ENCODE results near the gene TMEM63B.
A peak's percentile ranks its signal among the peaks of the same experiment; 100 is the strongest.

TMEM63B gene

DNA sequence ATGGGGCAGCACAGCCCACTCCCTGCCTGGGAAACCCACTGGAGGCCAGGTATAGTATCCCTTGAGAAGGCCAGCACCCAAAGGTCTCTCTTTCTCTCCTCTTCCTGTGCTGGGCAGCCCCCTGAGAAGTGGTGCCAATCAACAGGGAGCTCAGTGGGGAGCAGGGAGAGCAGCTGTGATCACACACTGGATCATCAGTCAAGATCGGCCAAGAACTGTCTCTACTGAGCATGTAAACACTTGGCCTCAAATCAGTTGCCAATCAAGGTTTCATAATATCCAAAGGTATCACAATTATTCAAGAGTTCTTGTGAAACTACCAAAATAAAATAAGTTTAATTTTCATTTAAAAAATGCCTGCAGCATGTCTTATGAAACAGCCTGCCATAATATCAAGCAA, 18.9 kb upstream of the TMEM63B start:
- TF ChIP-seq SIN3A (IDR thresholded peaks at IDR 0.05; ENCODE audit: borderline replicate concordance, insufficient read depth, low read length) (no peak), POLR2AphosphoS5 (IDR thresholded peaks at IDR 0.05; ENCODE audit: low read depth, low read length) (no peak), FOXP2 (optimal IDR thresholded peaks at IDR 0.05; ENCODE audit: borderline replicate concordance, extremely low read depth, extremely low read length, insufficient read depth) (no peak), TAF1 (IDR thresholded peaks at IDR 0.05; ENCODE audit: borderline replicate concordance, insufficient read depth, low read length) (no peak)
- TF ChIP-seq, protein P1, sequence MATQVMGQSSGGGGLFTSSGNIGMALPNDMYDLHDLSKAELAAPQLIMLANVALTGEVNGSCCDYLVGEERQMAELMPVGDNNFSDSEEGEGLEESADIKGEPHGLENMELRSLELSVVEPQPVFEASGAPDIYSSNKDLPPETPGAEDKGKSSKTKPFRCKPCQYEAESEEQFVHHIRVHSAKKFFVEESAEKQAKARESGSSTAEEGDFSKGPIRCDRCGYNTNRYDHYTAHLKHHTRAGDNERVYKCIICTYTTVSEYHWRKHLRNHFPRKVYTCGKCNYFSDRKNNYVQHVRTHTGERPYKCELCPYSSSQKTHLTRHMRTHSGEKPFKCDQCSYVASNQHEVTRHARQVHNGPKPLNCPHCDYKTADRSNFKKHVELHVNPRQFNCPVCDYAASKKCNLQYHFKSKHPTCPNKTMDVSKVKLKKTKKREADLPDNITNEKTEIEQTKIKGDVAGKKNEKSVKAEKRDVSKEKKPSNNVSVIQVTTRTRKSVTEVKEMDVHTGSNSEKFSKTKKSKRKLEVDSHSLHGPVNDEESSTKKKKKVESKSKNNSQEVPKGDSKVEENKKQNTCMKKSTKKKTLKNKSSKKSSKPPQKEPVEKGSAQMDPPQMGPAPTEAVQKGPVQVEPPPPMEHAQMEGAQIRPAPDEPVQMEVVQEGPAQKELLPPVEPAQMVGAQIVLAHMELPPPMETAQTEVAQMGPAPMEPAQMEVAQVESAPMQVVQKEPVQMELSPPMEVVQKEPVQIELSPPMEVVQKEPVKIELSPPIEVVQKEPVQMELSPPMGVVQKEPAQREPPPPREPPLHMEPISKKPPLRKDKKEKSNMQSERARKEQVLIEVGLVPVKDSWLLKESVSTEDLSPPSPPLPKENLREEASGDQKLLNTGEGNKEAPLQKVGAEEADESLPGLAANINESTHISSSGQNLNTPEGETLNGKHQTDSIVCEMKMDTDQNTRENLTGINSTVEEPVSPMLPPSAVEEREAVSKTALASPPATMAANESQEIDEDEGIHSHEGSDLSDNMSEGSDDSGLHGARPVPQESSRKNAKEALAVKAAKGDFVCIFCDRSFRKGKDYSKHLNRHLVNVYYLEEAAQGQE (IDR thresholded peaks at IDR 0.05; ENCODE audit: insufficient read depth in 1 of 2, low read depth in 2 of 2, low read length in 2 of 2): no peak

DNA sequence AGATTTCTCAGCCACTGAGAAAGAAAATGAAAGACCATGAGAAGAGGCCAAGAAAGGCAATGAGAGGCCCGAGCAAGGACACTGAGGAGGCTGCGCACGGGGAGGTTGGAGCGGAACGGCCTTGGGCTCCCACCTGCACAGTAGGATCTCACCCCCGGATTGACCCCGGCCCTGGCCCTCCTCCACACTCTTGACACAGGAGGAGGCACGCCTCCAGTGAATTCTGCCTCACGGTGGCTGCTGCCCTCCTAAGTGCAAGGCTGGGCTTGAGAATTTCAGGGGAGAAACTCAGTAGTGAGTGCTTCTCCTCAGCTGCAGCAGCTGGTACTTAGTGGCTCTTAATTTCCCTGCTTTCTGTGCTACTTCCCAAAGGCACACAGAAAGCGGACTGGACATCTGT, 18.1 kb upstream of the TMEM63B start:
- TF ChIP-seq SIN3A (IDR thresholded peaks at IDR 0.05; ENCODE audit: borderline replicate concordance, insufficient read depth, low read length): no peak
- TF ChIP-seq TAF1 (IDR thresholded peaks at IDR 0.05; ENCODE audit: borderline replicate concordance, insufficient read depth, low read length): no peak

- no peak for TF ChIP-seq TAF1 (IDR thresholded peaks at IDR 0.05; ENCODE audit: borderline replicate concordance, insufficient read depth, low read length)
- TF ChIP-seq SIN3A (IDR thresholded peaks at IDR 0.05; ENCODE audit: borderline replicate concordance, insufficient read depth, low read length): no peak
- TF ChIP-seq, protein P1 (IDR thresholded peaks at IDR 0.05; ENCODE audit: insufficient read depth in 1 of 2, low read depth in 2 of 2, low read length in 2 of 2): no peak
- TF ChIP-seq POLR2AphosphoS5 (IDR thresholded peaks at IDR 0.05; ENCODE audit: low read depth, low read length): no peak
- no peak for TF ChIP-seq FOXP2 (optimal IDR thresholded peaks at IDR 0.05; ENCODE audit: borderline replicate concordance, extremely low read depth, extremely low read length, insufficient read depth)
These were observed 17.2 kb upstream of the TMEM63B start for GRCh38 chr6:44110005-44110676.

DNA sequence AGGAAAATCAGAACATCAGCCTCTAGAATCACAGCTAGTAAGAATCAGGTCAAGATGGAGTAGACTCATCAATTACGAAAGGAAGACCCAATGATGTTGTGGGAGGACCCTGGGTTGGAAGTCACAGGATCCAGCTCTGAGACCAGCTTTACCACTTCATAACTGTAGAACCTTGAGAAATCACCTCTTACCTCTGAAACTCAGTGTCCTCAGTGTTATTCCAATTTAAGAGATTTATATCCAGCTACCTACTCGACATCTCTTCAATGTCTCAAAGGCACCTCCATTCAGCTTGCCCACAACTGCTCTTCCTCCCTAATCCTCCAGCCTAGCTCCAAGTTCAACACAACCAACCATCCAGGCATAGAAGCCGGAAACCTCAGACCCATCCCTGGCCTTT, 16.4 kb upstream of the TMEM63B start:
- TF ChIP-seq POLR2AphosphoS5 (IDR thresholded peaks at IDR 0.05; ENCODE audit: low read depth, low read length) (peak; percentile 53; the same call in 1 of the 2 replicates), FOXP2 (optimal IDR thresholded peaks at IDR 0.05; ENCODE audit: borderline replicate concordance, extremely low read depth, extremely low read length, insufficient read depth) (no peak)

DNA sequence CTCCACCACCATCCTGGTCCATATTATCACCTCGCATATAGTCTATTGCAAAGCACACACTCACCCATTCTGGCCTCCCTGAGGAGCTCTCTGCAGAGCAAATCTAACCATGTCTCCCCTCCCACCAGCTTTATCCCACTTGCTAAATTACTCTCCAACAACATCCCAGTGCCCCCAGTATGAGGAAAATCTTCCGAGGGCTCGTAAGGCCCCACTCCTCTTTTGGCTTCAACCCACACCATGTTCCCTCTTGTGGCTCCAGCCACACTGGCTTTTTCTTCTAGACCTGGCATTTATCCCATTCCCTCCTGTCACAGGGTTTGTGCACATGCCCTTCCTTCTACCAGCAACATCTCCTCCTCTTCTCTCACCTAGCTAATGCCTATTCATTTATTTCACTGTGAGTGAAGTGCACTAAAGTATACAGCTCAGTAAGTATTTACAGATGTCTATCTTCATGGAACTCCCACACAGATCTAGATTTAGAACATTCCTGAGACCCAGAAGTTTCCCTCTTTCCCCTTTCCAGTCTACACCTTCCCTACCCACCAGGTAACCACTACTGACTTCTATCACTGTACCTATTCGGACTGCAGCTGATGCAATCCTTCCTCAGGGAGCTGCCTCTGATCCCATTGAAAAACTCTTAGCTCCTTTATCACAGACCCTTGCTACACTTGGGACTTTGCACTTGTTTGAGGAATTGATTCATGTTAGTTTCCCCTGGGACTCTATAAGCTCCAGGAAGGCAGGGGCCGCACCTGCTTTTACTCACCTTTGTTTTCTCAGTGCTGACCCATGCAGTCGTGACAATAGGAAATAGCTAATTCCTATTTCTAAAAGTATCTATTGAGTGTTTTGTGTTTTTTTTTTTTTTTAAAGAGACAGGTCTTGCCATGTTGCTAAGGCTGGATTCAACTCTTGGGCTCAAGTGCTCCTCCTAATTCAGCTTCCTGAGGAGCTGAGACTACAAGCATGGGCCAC, 15.6 kb upstream of the TMEM63B start:
- TF ChIP-seq FOXP2 (optimal IDR thresholded peaks at IDR 0.05; ENCODE audit: borderline replicate concordance, extremely low read depth, extremely low read length, insufficient read depth): no peak
- TF ChIP-seq, protein P1 (IDR thresholded peaks at IDR 0.05; ENCODE audit: insufficient read depth in 1 of 2, low read depth in 2 of 2, low read length in 2 of 2): no peak
- TF ChIP-seq SIN3A (IDR thresholded peaks at IDR 0.05; ENCODE audit: borderline replicate concordance, insufficient read depth, low read length): no peak
- TF ChIP-seq TAF1 (IDR thresholded peaks at IDR 0.05; ENCODE audit: borderline replicate concordance, insufficient read depth, low read length): no peak
- TF ChIP-seq POLR2AphosphoS5 (IDR thresholded peaks at IDR 0.05; ENCODE audit: low read depth, low read length): no peak

GRCh38 chr6:44113414-44113813, 13.9 kb upstream of the TMEM63B start:
- TF ChIP-seq FOXP2 (optimal IDR thresholded peaks at IDR 0.05; ENCODE audit: borderline replicate concordance, extremely low read depth, extremely low read length, insufficient read depth) (no peak), TAF1 (IDR thresholded peaks at IDR 0.05; ENCODE audit: borderline replicate concordance, insufficient read depth, low read length) (no peak), POLR2AphosphoS5 (IDR thresholded peaks at IDR 0.05; ENCODE audit: low read depth, low read length) (no peak), SIN3A (IDR thresholded peaks at IDR 0.05; ENCODE audit: borderline replicate concordance, insufficient read depth, low read length) (no peak)
- TF ChIP-seq, protein P1 (IDR thresholded peaks at IDR 0.05; ENCODE audit: insufficient read depth in 1 of 2, low read depth in 2 of 2, low read length in 2 of 2): no peak
